Testis (tissue), 3 donors: ENCODE data around the gene CDH13. TPM values are rescaled to one million over a fixed set of nuclear protein-coding genes. Genes with fewer than 3 reads are reported as not detected.

Source experiments
- DNase-seq: peaks from one replicate; pipeline ENCODE4 v3.0.0-alpha.2; 2019
- H3K27ac ChIP-seq, 2 donors: fragments of 200-600 bp; sonication (generic); one replicate each; pipeline ENCODE4 v1.5.1; 2019
- H3K27me3 ChIP-seq: fragments of 200-600 bp; sonication (generic); one replicate; pipeline ENCODE4 v1.5.1; 2019
- H3K36me3 ChIP-seq: fragments of 200-600 bp; sonication (generic); one replicate; pipeline ENCODE4 v1.5.1; 2017; ENCODE audit warnings: low read depth; ENCODE audit errors: missing control alignments
- H3K4me1 ChIP-seq: fragments of 200-600 bp; sonication (generic); one replicate; pipeline ENCODE4 v1.5.1; 2019
- H3K4me3 ChIP-seq, 2 donors: fragments of 200-600 bp; sonication (generic); one replicate each; pipeline ENCODE4 v1.5.1; 2017 to 2019
- H3K9me3 ChIP-seq: fragments of 200-600 bp; sonication (generic); one replicate; pipeline ENCODE4 v1.5.1; 2017
- CTCF ChIP-seq, 3 experiments: fragments of 450-650 bp in 2 of 3; fragments of 200-600 bp in 1 of 3; sonication (generic) in 1 of 3; IDR thresholded peaks; one replicate each; pipeline ENCODE4 v1.5.1; 2016 to 2019; ENCODE audit warnings: antibody characterized with exemption in 3 of 3, mild to moderate bottlenecking in 2 of 3, moderate library complexity in 1 of 3
- POLR2A ChIP-seq: fragments of 450-650 bp; IDR thresholded peaks from one replicate; pipeline ENCODE4 v1.6.1; 2017; ENCODE audit warnings: antibody characterized with exemption, mild to moderate bottlenecking, moderate library complexity
- WGBS, 2 donors: methylation state at CpG; one replicate each; pipeline ENCODE4 v1.1.5; 2018; 5-methylcytosine and 5-hydroxymethylcytosine counted together
- intact Hi-C: fragments of 100-400 bp; cut with DNase I; formaldehyde crosslinking; loops from one replicate; pipeline ENCODE4 v1.15.1; 2023; ENCODE audit warnings: low total_unique reads
- polyA plus RNA-seq: library from polyadenylated mRNA; stranded (reverse); fragments of 350-450 nt; fragmentation: Illumina TruSeq; extraction: RNeasy Lipid Tissue Mini Kit (QIAGEN cat#74804); gene quantifications from one replicate; pipeline ENCODE4 v1.2.3, GENCODE V29; 2014; ENCODE audit warnings: low read depth, low replicate concordance; ENCODE audit not compliant: insufficient read depth
- total RNA-seq, 2 donors: library from RNA; depleted of rRNA; stranded (reverse); fragments of >200 nt; gene quantifications; one replicate each; pipeline ENCODE4 v1.2.3, GENCODE V29; 2016

The CDH13 gene
- total and polyA plus RNA-seq, 3 donors from 2014 or later = 1.2 to 11.1 (median 2.0) TPM

DNA sequence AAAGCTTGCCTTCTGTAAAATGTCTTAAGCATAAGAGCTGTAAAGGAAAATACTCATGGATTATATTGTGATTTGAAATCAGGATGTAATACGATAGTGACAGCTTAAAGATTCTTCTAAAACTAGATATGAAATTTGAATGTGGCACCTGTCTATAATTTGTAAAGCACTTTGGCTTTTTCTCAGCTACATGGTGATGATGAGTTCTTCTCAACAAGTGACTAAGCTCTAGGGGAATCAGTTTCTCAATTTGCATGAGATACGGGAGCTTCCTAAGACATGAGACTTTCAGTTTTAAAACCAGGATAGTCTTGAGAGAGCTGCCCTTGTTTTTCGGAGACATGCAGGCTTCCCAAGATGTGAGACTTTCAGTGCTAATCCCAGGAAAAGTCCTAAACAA, 439.2 kb downstream of the CDH13 start:
- TF ChIP-seq CTCF (IDR thresholded peaks at IDR 0.05) = no peak
- no peak for TF ChIP-seq POLR2A
- WGBS, 2 donors = 88 to 97% methylated on average over 3 of the region's 3 CpGs
- Histone ChIP-seq H3K36me3 (no peaks in the 10 kb centered on the region), H3K9me3 (no peaks in the 10 kb centered on the region), H3K27ac (no peak overlapping the region), H3K4me3 (no peak overlapping the region), H3K27me3 (no peaks in the 10 kb centered on the region), H3K4me1 (no peaks in the 10 kb centered on the region)
- intact Hi-C loops = no loop called here
- no peak for DNase-seq

DNA sequence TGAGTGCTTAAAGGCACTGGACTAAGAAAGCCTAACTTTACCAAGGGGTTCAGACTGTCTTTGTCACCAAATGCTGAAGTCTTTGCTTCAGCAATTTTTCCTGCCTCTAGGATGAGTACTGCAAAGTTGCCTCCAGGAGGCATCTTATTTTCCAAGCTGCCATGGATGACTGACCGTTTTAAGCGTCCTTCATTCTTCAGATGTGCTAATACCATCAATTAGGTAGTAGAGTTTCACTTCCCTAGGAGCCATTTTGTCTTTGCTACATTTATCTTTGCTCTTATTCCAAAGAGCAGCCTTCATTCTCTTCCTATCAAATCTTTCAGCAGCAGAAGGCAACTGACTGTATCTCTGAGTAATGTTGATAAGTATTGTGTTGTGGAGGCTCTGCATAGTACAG, 440.1 kb downstream of the CDH13 start:
- no peaks in the 10 kb centered on the region for H3K27me3 ChIP-seq
- WGBS, 2 donors = 76 to 89% methylated on average over 2 of the region's 2 CpGs
- intact Hi-C loops = no loop called here

DNA sequence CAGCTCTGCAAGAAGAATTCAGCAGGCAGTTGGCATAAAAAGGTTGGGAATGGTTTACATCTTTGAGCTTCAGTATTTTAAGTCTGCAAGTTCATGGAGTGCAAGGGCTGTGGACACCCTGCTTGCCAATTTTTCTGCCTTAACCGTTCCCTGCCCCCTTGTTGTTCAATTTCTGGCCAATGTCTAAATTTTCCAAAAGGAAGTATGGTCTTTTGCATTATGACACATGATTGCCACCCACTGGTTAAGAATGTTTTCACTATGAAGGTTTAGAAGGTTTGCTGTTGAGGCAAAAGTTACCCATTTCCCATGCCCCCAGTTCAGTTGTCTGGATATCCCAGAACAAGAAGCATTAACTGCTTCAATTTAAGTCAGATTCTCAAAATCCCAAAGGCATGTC, 441.9 kb downstream of the CDH13 start:
- DNase-seq = no peak
- Histone ChIP-seq H3K9me3 (no peaks in the 10 kb centered on the region), H3K36me3 (no peaks in the 10 kb centered on the region), H3K4me1 (no peaks in the 10 kb centered on the region), H3K4me3 (no peak overlapping the region), H3K27me3 (no peaks in the 10 kb centered on the region), H3K27ac (no peak overlapping the region)
- TF ChIP-seq POLR2A (no peak), CTCF (IDR thresholded peaks at IDR 0.05) (no peak)
- 42 to 44% methylated on average over 1 of the region's 1 CpG for WGBS, 2 donors
- intact Hi-C loops = no loop called here

More for the DNA sequence above, 440.1 kb downstream of the CDH13 start:
- no peaks in the 10 kb centered on the region for H3K36me3 ChIP-seq
- no peak for TF ChIP-seq CTCF (IDR thresholded peaks at IDR 0.05)
- no peak for TF ChIP-seq POLR2A
- no peaks in the 10 kb centered on the region for H3K4me1 ChIP-seq
- H3K9me3 ChIP-seq = no peaks in the 10 kb centered on the region
- no peak overlapping the region for H3K4me3 ChIP-seq
- DNase-seq = no peak
- H3K27ac ChIP-seq = no peak overlapping the region

- Histone ChIP-seq H3K9me3 (no peaks in the 10 kb centered on the region), H3K27me3 (no peaks in the 10 kb centered on the region), H3K4me1 (no peaks in the 10 kb centered on the region), H3K4me3 (no peak overlapping the region), H3K36me3 (no peaks in the 10 kb centered on the region), H3K27ac (no peak overlapping the region)
- 37 to 49% methylated on average over 5 of the region's 5 CpGs for WGBS, 2 donors
- intact Hi-C loops = no loop called here
- no peak for DNase-seq
- TF ChIP-seq POLR2A (no peak), CTCF (IDR thresholded peaks at IDR 0.05) (no peak)
These were observed 443.8 kb downstream of the CDH13 start for GRCh38 chr16:83070416-83071209.

GRCh38 chr16:83075956-83076355, 449.2 kb downstream of the CDH13 start:
- H3K4me1 ChIP-seq = no peaks in the 10 kb centered on the region
- DNase-seq = no peak
- no peak overlapping the region for H3K4me3 ChIP-seq
- intact Hi-C loops = no loop called here
- H3K36me3 ChIP-seq = no peaks in the 10 kb centered on the region
- H3K9me3 ChIP-seq = no peaks in the 10 kb centered on the region
- WGBS, 2 donors = 53 to 55% methylated on average over 2 of the region's 2 CpGs
- TF ChIP-seq POLR2A (no peak), CTCF (IDR thresholded peaks at IDR 0.05) (no peak)
- no peak overlapping the region for H3K27ac ChIP-seq
- H3K27me3 ChIP-seq = no peaks in the 10 kb centered on the region
